MCF 10A (cell line): Measurements from ENCODE around the gene USP15. TPM values are rescaled to one million over a fixed set of nuclear protein-coding genes. Genes with fewer than 3 reads are reported as not detected.

Source experiments
- BruUV-seq: library from RNA; stranded (reverse); fragments of 400-500 nt; replicated peaks from 2 replicates; lab custom pipeline; 2021; lab: Mats Ljungman, UMichigan
- CTCF ChIA-PET: fragments of 300-600 bp; sonication (Branson Sonifier 250); formaldehyde crosslinking; extraction: SDS; loops from one replicate; lab custom pipeline; 2021; ENCODE audit warnings: antibody characterized with exemption, inconsistent platforms; lab: Yijun Ruan, JAX
- POLR2A ChIA-PET: fragments of 300-600, 350-650 bp; sonication (Branson Sonifier 250); formaldehyde crosslinking; extraction: SDS; loops from one replicate; lab custom pipeline; 2020; ENCODE audit warnings: antibody characterized with exemption, inconsistent platforms; lab: Yijun Ruan, JAX
- DNase-seq: peaks from one replicate; pipeline ENCODE4 v3.0.0-alpha.2; 2018; ENCODE audit not compliant: unreplicated experiment
- H3K27ac Mint-ChIP-seq: one replicate; pipeline ENCODE4 v1.8.0; 2022; ENCODE audit warnings: mild to moderate bottlenecking, low read depth, mixed read lengths; ENCODE audit not compliant: unreplicated experiment
- H3K27me3 Mint-ChIP-seq: one replicate; pipeline ENCODE4 v1.8.0; 2022; ENCODE audit warnings: mixed read lengths; ENCODE audit not compliant: insufficient read depth, unreplicated experiment
- H3K36me3 Mint-ChIP-seq: one replicate; pipeline ENCODE4 v1.8.0; 2022; ENCODE audit warnings: mild to moderate bottlenecking, moderate library complexity, mixed read lengths; ENCODE audit not compliant: insufficient read depth, unreplicated experiment
- H3K4me1 Mint-ChIP-seq: one replicate; pipeline ENCODE4 v1.8.0; 2022; ENCODE audit warnings: mixed read lengths; ENCODE audit not compliant: insufficient read depth, unreplicated experiment
- H3K4me3 Mint-ChIP-seq: one replicate; pipeline ENCODE4 v1.8.0; 2022; ENCODE audit warnings: mild to moderate bottlenecking, moderate library complexity, mixed read lengths; ENCODE audit not compliant: unreplicated experiment
- H3K9me3 Mint-ChIP-seq: one replicate; pipeline ENCODE4 v1.8.0; 2022; ENCODE audit warnings: mixed read lengths; ENCODE audit not compliant: unreplicated experiment
- intact Hi-C: fragments of 100-400 bp; cut with micrococcal nuclease; formaldehyde crosslinking; loops from 2 replicates; pipeline ENCODE4 v1.14.1; 2022
- total RNA-seq: library from RNA; stranded (reverse); gene quantifications from 2 replicates; pipeline ENCODE4 v1.2.3, GENCODE V29; 2022
- TF ChIP-seq, protein P1 (sequence below): fragments of 200-600 bp; IDR thresholded peaks from one replicate; pipeline ENCODE4 v1.8.0; 2022; ENCODE audit warnings: antibody characterized with exemption, mild to moderate bottlenecking; ENCODE audit not compliant: unreplicated experiment

USP15 gene
- total RNA-seq, 1 experiment from 2014 or later = 71.0 TPM

- ChIA-PET CTCF (no interaction called here), POLR2A (interaction anchor here (0.9 kb wide), 1 partner anchor 9 kb away, joined by 3 read pairs; no protein-coding TSS in a partner anchor)
- no peak for DNase-seq
- Mint-ChIP-seq H3K4me1 (no peaks in the 10 kb centered on the region), H3K9me3 (peaks cover 12% of the 10 kb centered on the region), H3K27me3 (no peaks in the 10 kb centered on the region), H3K4me3 (no peak overlapping the region), H3K27ac (no peak overlapping the region), H3K36me3 (peaks cover 46% of the 10 kb centered on the region)
- TF ChIP-seq, protein P1, sequence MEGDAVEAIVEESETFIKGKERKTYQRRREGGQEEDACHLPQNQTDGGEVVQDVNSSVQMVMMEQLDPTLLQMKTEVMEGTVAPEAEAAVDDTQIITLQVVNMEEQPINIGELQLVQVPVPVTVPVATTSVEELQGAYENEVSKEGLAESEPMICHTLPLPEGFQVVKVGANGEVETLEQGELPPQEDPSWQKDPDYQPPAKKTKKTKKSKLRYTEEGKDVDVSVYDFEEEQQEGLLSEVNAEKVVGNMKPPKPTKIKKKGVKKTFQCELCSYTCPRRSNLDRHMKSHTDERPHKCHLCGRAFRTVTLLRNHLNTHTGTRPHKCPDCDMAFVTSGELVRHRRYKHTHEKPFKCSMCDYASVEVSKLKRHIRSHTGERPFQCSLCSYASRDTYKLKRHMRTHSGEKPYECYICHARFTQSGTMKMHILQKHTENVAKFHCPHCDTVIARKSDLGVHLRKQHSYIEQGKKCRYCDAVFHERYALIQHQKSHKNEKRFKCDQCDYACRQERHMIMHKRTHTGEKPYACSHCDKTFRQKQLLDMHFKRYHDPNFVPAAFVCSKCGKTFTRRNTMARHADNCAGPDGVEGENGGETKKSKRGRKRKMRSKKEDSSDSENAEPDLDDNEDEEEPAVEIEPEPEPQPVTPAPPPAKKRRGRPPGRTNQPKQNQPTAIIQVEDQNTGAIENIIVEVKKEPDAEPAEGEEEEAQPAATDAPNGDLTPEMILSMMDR = no peak
- no TSS peak for BruUV-seq
- intact Hi-C loops = no loop called here
Measured at GRCh38 chr12:62345667-62346066, 85.5 kb downstream of the USP15 start.

- peaks cover 6% of the 10 kb centered on the region for H3K9me3 Mint-ChIP-seq
- no peak overlapping the region for H3K4me3 Mint-ChIP-seq
- H3K36me3 Mint-ChIP-seq = peaks cover 42% of the 10 kb centered on the region
- DNase-seq = no peak
- H3K4me1 Mint-ChIP-seq = no peaks in the 10 kb centered on the region
- TF ChIP-seq, protein P1 = no peak
- intact Hi-C loops = no loop called here
- ChIA-PET POLR2A (interaction anchor here (0.6 kb wide), 1 partner anchor 108 kb away, joined by 3 read pairs; no protein-coding TSS in a partner anchor), CTCF (no interaction called here)
- H3K27ac Mint-ChIP-seq = no peak overlapping the region
- H3K27me3 Mint-ChIP-seq = no peaks in the 10 kb centered on the region
- no TSS peak for BruUV-seq
Measured at GRCh38 chr12:62346817-62347216, 86.6 kb downstream of the USP15 start.

DNA sequence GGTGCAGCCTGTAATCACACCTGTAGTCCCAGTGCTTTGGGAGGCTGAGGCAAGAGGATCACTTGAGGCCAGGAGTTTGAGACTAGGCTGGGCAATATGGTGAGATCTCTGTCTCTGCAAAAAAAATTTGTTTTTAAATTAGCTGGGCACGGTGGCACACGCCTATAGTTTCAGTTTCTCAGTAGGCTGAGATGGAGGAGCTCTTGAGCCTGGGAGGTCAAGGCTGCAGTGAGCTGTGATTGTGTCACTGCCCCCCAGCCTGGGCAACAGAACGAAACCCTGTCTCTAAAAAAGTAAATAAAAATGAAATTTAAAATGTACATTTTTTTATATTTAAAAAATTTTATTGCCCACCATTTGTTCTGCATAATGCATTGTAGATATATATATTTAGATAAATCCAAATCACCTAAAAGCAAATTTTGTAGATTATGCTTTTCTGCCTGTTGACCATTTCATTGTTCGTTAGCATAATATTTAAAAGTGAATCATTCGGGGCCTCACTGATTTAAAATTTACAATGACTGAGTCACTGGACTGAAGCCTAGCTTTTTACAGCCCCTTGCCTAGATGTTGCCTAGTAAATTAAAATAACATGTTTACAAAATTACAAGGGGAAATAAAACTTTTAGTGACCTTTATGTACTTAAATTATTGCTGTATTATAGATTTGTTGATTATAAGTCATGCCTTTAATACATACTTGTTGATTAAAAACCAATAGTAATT is 87.9 kb downstream of the USP15 start:
- BruUV-seq = no TSS peak
- DNase-seq = no peak
- H3K27ac Mint-ChIP-seq = no peak overlapping the region

GRCh38 chr12:62350554-62350953 is 90.3 kb downstream of the USP15 start:
- no peak for DNase-seq
- no peaks in the 10 kb centered on the region for H3K9me3 Mint-ChIP-seq
- ChIA-PET CTCF (no interaction called here), POLR2A (no interaction called here)
- no peak overlapping the region for H3K4me3 Mint-ChIP-seq
- BruUV-seq = no TSS peak
- H3K4me1 Mint-ChIP-seq = peaks cover 6% of the 10 kb centered on the region
- TF ChIP-seq, protein P1 = no peak
- intact Hi-C loops = no loop called here
- H3K36me3 Mint-ChIP-seq = peaks cover 25% of the 10 kb centered on the region
- no peak overlapping the region for H3K27ac Mint-ChIP-seq
- H3K27me3 Mint-ChIP-seq = no peaks in the 10 kb centered on the region

More for the DNA sequence above, 87.9 kb downstream of the USP15 start:
- H3K27me3 Mint-ChIP-seq = no peaks in the 10 kb centered on the region
- no peaks in the 10 kb centered on the region for H3K4me1 Mint-ChIP-seq
- POLR2A ChIA-PET = no interaction called here
- intact Hi-C loops = no loop called here
- peaks cover 41% of the 10 kb centered on the region for H3K36me3 Mint-ChIP-seq
- CTCF ChIA-PET = no interaction called here
- H3K4me3 Mint-ChIP-seq = no peak overlapping the region
- TF ChIP-seq, protein P1 = no peak
- H3K9me3 Mint-ChIP-seq = no peaks in the 10 kb centered on the region
